Spleen (tissue), 11 donors: Measurements from ENCODE around the gene DNER. TPM values are rescaled to one million over a fixed set of nuclear protein-coding genes. Genes with fewer than 3 reads are reported as not detected.

Experiments used
- DNase-seq: peaks from one replicate; pipeline ENCODE4 v3.0.0-alpha.2; 2020
- H3K27ac ChIP-seq, 8 donors: fragments of 200-600 bp; sonication (generic) in 7 of 8; 1 replicate in 4 of 8; 2 replicates in 4 of 8; pipeline versions ENCODE4 v1.5.0 to v1.8.0; 2016 to 2021; ENCODE audit warnings: inconsistent platforms in 4 of 8, mild to moderate bottlenecking in 4 of 8, moderate library complexity in 1 of 8
- H3K27me3 ChIP-seq, 7 donors: fragments of 200-600 bp; sonication (generic) in 6 of 7; replicated peaks in 1 of 7; 1 replicate in 4 of 7; 2 replicates in 3 of 7; pipeline versions ENCODE4 v1.5.0 to v1.8.0; 2016 to 2021; ENCODE audit warnings: inconsistent platforms in 3 of 7, mild to moderate bottlenecking in 1 of 7
- H3K36me3 ChIP-seq, 6 donors: fragments of 200-600 bp; sonication (generic) in 5 of 6; 1 replicate in 4 of 6; 2 replicates in 2 of 6; pipeline versions ENCODE4 v1.5.0 to v1.8.0; 2016 to 2021; ENCODE audit warnings: inconsistent platforms in 2 of 6
- H3K4me1 ChIP-seq, 6 donors: fragments of 200-600 bp; sonication (generic) in 5 of 6; 1 replicate in 3 of 6; 2 replicates in 3 of 6; pipeline versions ENCODE4 v1.5.0 to v1.8.0; 2016 to 2021; ENCODE audit warnings: inconsistent platforms in 3 of 6
- H3K4me3 ChIP-seq, 8 donors: fragments of 200-600 bp; sonication (generic) in 7 of 8; 1 replicate in 4 of 8; 2 replicates in 4 of 8; pipeline versions ENCODE4 v1.5.0 to v1.8.0; 2016 to 2021; ENCODE audit warnings: inconsistent platforms in 4 of 8, mild to moderate bottlenecking in 4 of 8, moderate library complexity in 2 of 8
- H3K9me3 ChIP-seq, 8 donors: fragments of 200-600 bp; sonication (generic) in 7 of 8; 1 replicate in 4 of 8; 2 replicates in 4 of 8; pipeline versions ENCODE4 v1.5.0 to v1.8.0; 2016 to 2021; ENCODE audit warnings: inconsistent platforms in 4 of 8
- POLR2A ChIP-seq, 3 donors: fragments of 450-650 bp; IDR thresholded peaks; one replicate each; pipeline ENCODE4 v1.5.1; 2017; ENCODE audit warnings: antibody characterized with exemption in 3 of 3, mild to moderate bottlenecking in 1 of 3
- POLR2AphosphoS5 ChIP-seq, 3 donors: sonication (generic); formaldehyde crosslinking; IDR thresholded peaks; one replicate each; pipeline ENCODE4 v1.5.1; 2017; ENCODE audit warnings: antibody characterized with exemption in 3 of 3
- WGBS, 5 donors: extraction: QIAGEN DNeasy Blood & Tissue Kit in 3 of 5; methylation state at CpG; one replicate each; pipeline versions ENCODE4 v1.1.5 to v1.1.7; 2013 to 2018; 5-methylcytosine and 5-hydroxymethylcytosine counted together
- intact Hi-C: fragments of 100-400 bp; cut with DNase I; formaldehyde crosslinking; loops from one replicate; pipeline ENCODE4 v1.15.0; 2023; ENCODE audit warnings: low total_unique reads
- polyA plus RNA-seq, 3 donors: library from polyadenylated mRNA; stranded (reverse); fragments of 200-250 nt; gene quantifications; one replicate each; pipeline ENCODE4 v1.2.1, GENCODE V29; 2013
- total RNA-seq, 7 donors: library from RNA; depleted of rRNA in 3 of 7; stranded (reverse); fragments of >200 nt in 3 of 7; fragmentation: NEBNext Ultra II Directional in 4 of 7; extraction: Animal tissue kit (Norgen Biotek cat#: 25700) in 4 of 7; gene quantifications; one replicate each; pipeline versions ENCODE4 v1.1.0 to v1.2.1, GENCODE V29; 2016 to 2021
- TF ChIP-seq, protein P1 (sequence below), 11 experiments: fragments of 200-600 bp in 7 of 11; fragments of 450-650 bp in 4 of 11; sonication (generic) in 4 of 11; IDR thresholded peaks in 8 of 11; conservative IDR thresholded peaks in 3 of 11; 1 replicate in 7 of 11; 2 replicates in 4 of 11; pipeline versions ENCODE4 v1.4.0 to v1.8.0; 2016 to 2021; ENCODE audit warnings: antibody characterized with exemption in 11 of 11, inconsistent platforms in 4 of 11, mild to moderate bottlenecking in 1 of 11
- donor health status: healthy with polysubstance abuse.
- donor health status: DM: no; HTN: no; CAD: no; lungs with moderate emphysema.
- donor health status: DM: no; HTN: no; CAD: no.
- donor health status: Bipolar disorder and iron deficiency.
- donor health status: healthy.
- donor health status: DM: no; HTN: no; CAD: no.
- donor health status: DM: yes; HTN: yes; CAD: no.

DNER gene
- total and polyA plus RNA-seq, 10 donors, result 0.03 to 0.58 (median 0.26) TPM; not detected in 3

DNA sequence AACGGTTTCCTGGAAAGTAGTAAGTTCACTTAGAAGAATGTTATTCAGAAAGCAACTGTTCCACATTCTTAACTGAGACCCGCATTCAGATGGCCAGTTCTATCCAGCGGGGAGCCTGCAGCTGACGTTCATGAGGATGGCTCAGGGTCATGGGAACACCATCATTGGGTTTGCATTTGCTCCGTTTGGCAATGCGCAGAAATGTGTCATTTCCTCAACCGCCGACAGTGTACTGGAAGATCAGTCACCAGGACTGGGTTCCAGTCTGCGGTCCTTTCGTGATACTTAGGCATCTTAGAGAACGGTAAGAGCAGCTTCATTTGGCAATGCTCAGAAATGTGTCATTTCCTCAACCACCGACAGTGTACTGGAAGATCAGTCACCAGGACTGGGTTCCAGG, 104.0 kb downstream of the DNER start:
- no peaks in the 10 kb centered on the region for H3K27me3 ChIP-seq
- WGBS, 5 donors, result 90 to 95% (median 91%) methylated on average over 12 of the region's 12 CpGs
- no peaks in the 10 kb centered on the region for H3K9me3 ChIP-seq
- intact Hi-C loops, result no loop called here
- no peak overlapping the region for H3K27ac ChIP-seq
- DNase-seq, result no peak
- no peak for TF ChIP-seq POLR2AphosphoS5 (IDR thresholded peaks at IDR 0.05)
- TF ChIP-seq, protein P1, sequence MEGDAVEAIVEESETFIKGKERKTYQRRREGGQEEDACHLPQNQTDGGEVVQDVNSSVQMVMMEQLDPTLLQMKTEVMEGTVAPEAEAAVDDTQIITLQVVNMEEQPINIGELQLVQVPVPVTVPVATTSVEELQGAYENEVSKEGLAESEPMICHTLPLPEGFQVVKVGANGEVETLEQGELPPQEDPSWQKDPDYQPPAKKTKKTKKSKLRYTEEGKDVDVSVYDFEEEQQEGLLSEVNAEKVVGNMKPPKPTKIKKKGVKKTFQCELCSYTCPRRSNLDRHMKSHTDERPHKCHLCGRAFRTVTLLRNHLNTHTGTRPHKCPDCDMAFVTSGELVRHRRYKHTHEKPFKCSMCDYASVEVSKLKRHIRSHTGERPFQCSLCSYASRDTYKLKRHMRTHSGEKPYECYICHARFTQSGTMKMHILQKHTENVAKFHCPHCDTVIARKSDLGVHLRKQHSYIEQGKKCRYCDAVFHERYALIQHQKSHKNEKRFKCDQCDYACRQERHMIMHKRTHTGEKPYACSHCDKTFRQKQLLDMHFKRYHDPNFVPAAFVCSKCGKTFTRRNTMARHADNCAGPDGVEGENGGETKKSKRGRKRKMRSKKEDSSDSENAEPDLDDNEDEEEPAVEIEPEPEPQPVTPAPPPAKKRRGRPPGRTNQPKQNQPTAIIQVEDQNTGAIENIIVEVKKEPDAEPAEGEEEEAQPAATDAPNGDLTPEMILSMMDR (IDR thresholded peaks at IDR 0.05 in 8 of 11, conservative IDR thresholded peaks at IDR 0.05 in 3 of 11), result no peak
- TF ChIP-seq POLR2A (IDR thresholded peaks at IDR 0.05), result no peak
- H3K4me1 ChIP-seq, result no peaks in the 10 kb centered on the region
- no peaks in the 10 kb centered on the region for H3K36me3 ChIP-seq
- H3K4me3 ChIP-seq, result no peak overlapping the region

DNA sequence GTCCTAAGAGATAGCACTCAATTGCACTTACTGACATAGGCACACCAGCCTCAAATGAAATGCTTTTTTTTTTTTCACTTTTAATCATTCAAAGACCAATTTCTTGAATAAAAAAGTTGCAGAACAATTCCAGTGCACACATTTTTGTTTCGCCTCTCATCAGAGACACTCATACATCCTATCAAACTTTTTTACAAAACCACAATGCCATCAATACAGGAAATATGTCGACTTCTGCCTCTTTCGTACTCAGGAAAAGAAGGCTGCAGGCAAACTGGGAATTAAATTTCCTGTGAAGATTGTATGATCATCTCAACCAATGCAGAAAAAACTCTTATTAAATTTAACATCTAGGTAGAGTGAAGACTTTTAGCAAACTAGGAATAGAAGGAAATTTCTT, 112.4 kb downstream of the DNER start:
- H3K9me3 ChIP-seq, result no peaks in the 10 kb centered on the region
- intact Hi-C loops, result no loop called here
- WGBS, 5 donors, result 16 to 28% (median 21%) methylated on average over 3 of the region's 3 CpGs
- H3K4me3 ChIP-seq, result no peak overlapping the region
- H3K36me3 ChIP-seq, result no peaks in the 10 kb centered on the region
- no peak overlapping the region for H3K27ac ChIP-seq
- TF ChIP-seq POLR2A (IDR thresholded peaks at IDR 0.05) (no peak), POLR2AphosphoS5 (IDR thresholded peaks at IDR 0.05) (no peak)
- TF ChIP-seq, protein P1 (IDR thresholded peaks at IDR 0.05 in 8 of 11, conservative IDR thresholded peaks at IDR 0.05 in 3 of 11), result no peak
- no peak for DNase-seq
- no peaks in the 10 kb centered on the region for H3K4me1 ChIP-seq
- H3K27me3 ChIP-seq, result peaks cover 0 to 4% (median 0%) of the 10 kb centered on the region in 7 donors

DNA sequence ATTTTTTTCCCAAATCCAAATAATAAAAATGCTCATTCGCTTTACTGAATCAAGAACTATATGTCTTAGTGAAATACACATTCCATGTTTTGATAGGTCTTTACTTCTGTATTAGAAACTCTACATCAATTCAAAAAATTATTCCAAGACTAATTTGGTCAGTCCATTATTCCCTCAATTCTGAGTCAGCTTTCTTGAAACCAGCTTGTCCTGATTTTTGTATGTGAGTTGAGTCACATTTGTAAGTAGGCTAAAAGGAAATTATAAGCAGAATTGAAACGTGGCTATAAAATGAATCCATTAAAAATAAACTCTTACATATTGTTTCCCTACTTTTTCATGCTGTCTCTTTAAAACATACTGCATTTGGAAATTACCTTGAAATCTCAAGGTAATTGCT, 113.0 kb downstream of the DNER start:
- DNase-seq, result no peak
- Histone ChIP-seq H3K27ac (no peak overlapping the region), H3K27me3 (peaks cover 0 to 4% (median 0%) of the 10 kb centered on the region in 7 donors), H3K36me3 (no peaks in the 10 kb centered on the region), H3K4me1 (no peaks in the 10 kb centered on the region), H3K9me3 (no peaks in the 10 kb centered on the region), H3K4me3 (no peak overlapping the region)
- intact Hi-C loops, result no loop called here
- TF ChIP-seq, protein P1 (IDR thresholded peaks at IDR 0.05 in 8 of 11, conservative IDR thresholded peaks at IDR 0.05 in 3 of 11), result no peak
- TF ChIP-seq POLR2AphosphoS5 (IDR thresholded peaks at IDR 0.05) (no peak), POLR2A (IDR thresholded peaks at IDR 0.05) (no peak)
- 59 to 77% (median 68%) methylated on average over 2 of the region's 2 CpGs for WGBS, 5 donors

DNA sequence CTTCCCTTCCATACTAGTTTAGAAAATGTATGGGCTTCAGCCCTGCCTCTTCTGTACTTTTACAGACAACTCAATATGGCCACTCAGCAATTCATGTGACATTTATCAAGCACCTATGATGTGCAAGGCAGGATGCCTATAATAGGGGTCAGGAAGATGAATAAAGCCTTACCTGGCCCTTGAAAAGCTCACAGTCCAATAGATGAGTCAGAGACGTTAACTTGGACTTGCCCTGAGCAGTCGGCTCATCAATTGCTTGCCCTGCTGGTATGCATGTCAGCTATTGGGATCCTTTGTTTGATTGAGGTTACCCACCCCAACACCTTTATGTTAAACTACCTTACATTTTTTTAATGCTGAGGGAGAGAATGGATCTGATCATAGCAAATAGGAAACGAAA, 116.1 kb downstream of the DNER start:
- intact Hi-C loops, result no loop called here
- Histone ChIP-seq H3K9me3 (no peaks in the 10 kb centered on the region), H3K27ac (no peak overlapping the region), H3K4me3 (no peak overlapping the region), H3K27me3 (peaks cover 0 to 4% (median 0%) of the 10 kb centered on the region in 7 donors), H3K36me3 (no peaks in the 10 kb centered on the region), H3K4me1 (no peaks in the 10 kb centered on the region)
- 54 to 84% (median 78%) methylated on average over 3 of the region's 3 CpGs for WGBS, 5 donors
- no peak for DNase-seq
- TF ChIP-seq POLR2A (IDR thresholded peaks at IDR 0.05) (no peak), POLR2AphosphoS5 (IDR thresholded peaks at IDR 0.05) (no peak)
- TF ChIP-seq, protein P1 (IDR thresholded peaks at IDR 0.05 in 8 of 11, conservative IDR thresholded peaks at IDR 0.05 in 3 of 11), result no peak
